Transverse colon (tissue), 4 donors: ENCODE measurements around the gene LRP2. TPM values are rescaled to one million over a fixed set of nuclear protein-coding genes. Genes with fewer than 3 reads are reported as not detected.

Experiments
- DNase-seq: peaks from one replicate; pipeline ENCODE4 v3.0.0-alpha.2; 2019
- H3K27ac ChIP-seq, 4 donors: fragments of 200-600 bp; sonication (generic); 2 replicates each; pipeline ENCODE4 v1.5.1; 2016 to 2018; ENCODE audit warnings: inconsistent platforms in 4 of 4
- H3K27me3 ChIP-seq: fragments of 200-600 bp; sonication (generic); 2 replicates; pipeline ENCODE4 v1.5.1; 2017; ENCODE audit warnings: inconsistent platforms
- H3K36me3 ChIP-seq, 4 donors: fragments of 200-600 bp; sonication (generic); 2 replicates each; pipeline ENCODE4 v1.5.1; 2017 to 2019; ENCODE audit warnings: inconsistent platforms in 4 of 4
- H3K4me1 ChIP-seq, 4 donors: fragments of 200-600 bp; sonication (generic); 2 replicates each; pipeline ENCODE4 v1.5.1; 2017 to 2020; ENCODE audit warnings: inconsistent platforms in 4 of 4
- H3K4me3 ChIP-seq, 4 donors: fragments of 200-600 bp; sonication (generic); 1 replicate in 1 of 4; 2 replicates in 3 of 4; pipeline versions ENCODE4 v1.5.1 to v1.6.1; 2017 to 2019; ENCODE audit warnings: inconsistent platforms in 4 of 4
- H3K9me3 ChIP-seq, 2 donors: fragments of 200-600 bp; sonication (generic); 2 replicates each; pipeline ENCODE4 v1.5.1; 2017 to 2019; ENCODE audit warnings: inconsistent platforms in 2 of 2
- EP300 ChIP-seq: sonication (generic); formaldehyde crosslinking; IDR thresholded peaks from one replicate; pipeline ENCODE4 v1.6.1; 2017; ENCODE audit warnings: antibody characterized with exemption, low read depth
- POLR2A ChIP-seq: fragments of 450-650 bp; IDR thresholded peaks from one replicate; pipeline ENCODE4 v1.6.1; 2016; ENCODE audit warnings: antibody characterized with exemption, mild to moderate bottlenecking, moderate library complexity
- POLR2AphosphoS5 ChIP-seq, 3 donors: sonication (generic); formaldehyde crosslinking; IDR thresholded peaks; one replicate each; pipeline ENCODE4 v1.6.1; 2016; ENCODE audit warnings: antibody characterized with exemption in 3 of 3
- WGBS, 2 donors: methylation state at CpG; one replicate each; pipeline ENCODE4 v1.1.5; 2018; ENCODE audit warnings: low coverage in 1 of 2; 5-methylcytosine and 5-hydroxymethylcytosine counted together
- in situ Hi-C, 4 donors: fragments of 200-750 bp; cut with MboI; loops; one replicate each; pipeline versions ENCODE4 v1.15.0 to v1.15.1; 2017; ENCODE audit warnings: low sequenced_read_pairs in 3 of 4, low pct_ligation_motif_present in 1 of 4, low pct_unique_long_range_greater_than_20kb in 1 of 4
- intact Hi-C: fragments of 100-400 bp; cut with DNase I; formaldehyde crosslinking; loops from one replicate; pipeline ENCODE4 v1.15.1; 2023; ENCODE audit warnings: low total_unique reads
- total RNA-seq, 4 donors: library from RNA; depleted of rRNA; stranded (reverse); fragments of >200 nt; gene quantifications; one replicate each; pipeline ENCODE4 v1.1.0, GENCODE V29; 2016
- TF ChIP-seq, protein P1 (sequence below), 5 experiments: fragments of 200-600 bp in 3 of 5; fragments of 450-650 bp in 2 of 5; sonication (generic) in 3 of 5; IDR thresholded peaks; 1 replicate in 2 of 5; 2 replicates in 3 of 5; pipeline ENCODE4 v1.5.1; 2016 to 2017; ENCODE audit warnings: antibody characterized with exemption in 5 of 5, inconsistent platforms in 3 of 5, mild to moderate bottlenecking in 2 of 5, moderate library complexity in 1 of 5

The LRP2 gene
- total RNA-seq, 4 donors from 2014 or later, result not detected

DNA sequence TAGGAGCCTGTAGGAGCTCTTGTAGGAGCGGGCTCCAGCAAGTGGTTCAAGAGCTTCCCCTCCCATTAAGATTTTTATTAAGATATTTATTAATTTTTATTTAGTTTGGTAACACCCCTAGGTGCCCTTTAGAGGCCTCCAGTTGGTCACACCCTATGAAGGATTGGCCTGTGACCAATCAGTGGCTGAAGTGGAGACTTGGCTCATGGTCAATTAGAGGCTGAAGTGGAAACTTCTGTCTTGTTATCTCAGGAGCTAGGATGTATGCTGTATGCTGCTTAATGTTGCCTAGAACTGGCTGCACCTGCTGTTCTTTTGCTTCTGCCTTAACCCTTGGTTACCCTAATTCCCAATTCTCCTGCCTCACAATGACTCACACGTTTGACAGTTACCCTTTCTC, 244.3 kb downstream of the LRP2 start:
- no peaks in the 10 kb centered on the region for H3K9me3 ChIP-seq
- peaks cover 2% of the 10 kb centered on the region for H3K27me3 ChIP-seq
- no peaks in the 10 kb centered on the region for H3K36me3 ChIP-seq
- intact Hi-C loops (loop anchor here (10.0 kb wide), 1 partner anchor 153 kb away; no protein-coding TSS in a partner anchor), in situ Hi-C loops (no loop called here)
- DNase-seq, result no peak
- H3K4me1 ChIP-seq, result no peaks in the 10 kb centered on the region
- no peak overlapping the region for H3K27ac ChIP-seq
- 54 to 68% methylated on average over 2 of the region's 2 CpGs for WGBS, 2 donors
- H3K4me3 ChIP-seq, result no peak overlapping the region
- TF ChIP-seq POLR2AphosphoS5 (IDR thresholded peaks at IDR 0.05) (no peak), POLR2A (no peak), EP300 (no peak)
- TF ChIP-seq, protein P1, sequence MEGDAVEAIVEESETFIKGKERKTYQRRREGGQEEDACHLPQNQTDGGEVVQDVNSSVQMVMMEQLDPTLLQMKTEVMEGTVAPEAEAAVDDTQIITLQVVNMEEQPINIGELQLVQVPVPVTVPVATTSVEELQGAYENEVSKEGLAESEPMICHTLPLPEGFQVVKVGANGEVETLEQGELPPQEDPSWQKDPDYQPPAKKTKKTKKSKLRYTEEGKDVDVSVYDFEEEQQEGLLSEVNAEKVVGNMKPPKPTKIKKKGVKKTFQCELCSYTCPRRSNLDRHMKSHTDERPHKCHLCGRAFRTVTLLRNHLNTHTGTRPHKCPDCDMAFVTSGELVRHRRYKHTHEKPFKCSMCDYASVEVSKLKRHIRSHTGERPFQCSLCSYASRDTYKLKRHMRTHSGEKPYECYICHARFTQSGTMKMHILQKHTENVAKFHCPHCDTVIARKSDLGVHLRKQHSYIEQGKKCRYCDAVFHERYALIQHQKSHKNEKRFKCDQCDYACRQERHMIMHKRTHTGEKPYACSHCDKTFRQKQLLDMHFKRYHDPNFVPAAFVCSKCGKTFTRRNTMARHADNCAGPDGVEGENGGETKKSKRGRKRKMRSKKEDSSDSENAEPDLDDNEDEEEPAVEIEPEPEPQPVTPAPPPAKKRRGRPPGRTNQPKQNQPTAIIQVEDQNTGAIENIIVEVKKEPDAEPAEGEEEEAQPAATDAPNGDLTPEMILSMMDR (IDR thresholded peaks at IDR 0.05), result no peak

DNA sequence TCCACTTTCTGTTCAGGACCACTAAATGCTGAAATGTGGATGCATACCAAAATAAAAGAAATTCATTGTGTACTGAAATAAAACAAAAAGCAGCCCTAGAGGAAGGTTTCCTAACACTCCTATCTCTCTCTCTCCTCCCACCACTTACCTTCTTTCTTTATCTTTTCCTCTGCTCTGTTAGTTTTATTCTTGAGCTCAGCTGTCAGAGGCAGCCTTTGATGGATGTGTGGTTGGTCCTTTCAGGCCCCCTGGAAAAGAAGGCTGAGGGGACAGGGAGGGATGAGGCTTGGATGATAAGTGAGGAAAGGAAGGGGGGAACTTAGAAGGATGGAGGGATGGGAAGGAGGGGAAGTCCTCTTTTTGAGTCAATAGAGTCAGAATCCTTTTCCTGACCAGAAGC, 245.3 kb downstream of the LRP2 start:
- in situ Hi-C loops, result no loop called here
- intact Hi-C loops, result loop anchor here (10.0 kb wide), 1 partner anchor 152 kb away; no protein-coding TSS in a partner anchor
- no peak for DNase-seq
- Histone ChIP-seq H3K27ac (no peak overlapping the region), H3K4me1 (no peaks in the 10 kb centered on the region), H3K36me3 (no peaks in the 10 kb centered on the region), H3K27me3 (no peaks in the 10 kb centered on the region), H3K9me3 (no peaks in the 10 kb centered on the region), H3K4me3 (no peak overlapping the region)
- TF ChIP-seq POLR2A (no peak), POLR2AphosphoS5 (IDR thresholded peaks at IDR 0.05) (no peak), EP300 (no peak)
- TF ChIP-seq, protein P1 (IDR thresholded peaks at IDR 0.05), result no peak

DNA sequence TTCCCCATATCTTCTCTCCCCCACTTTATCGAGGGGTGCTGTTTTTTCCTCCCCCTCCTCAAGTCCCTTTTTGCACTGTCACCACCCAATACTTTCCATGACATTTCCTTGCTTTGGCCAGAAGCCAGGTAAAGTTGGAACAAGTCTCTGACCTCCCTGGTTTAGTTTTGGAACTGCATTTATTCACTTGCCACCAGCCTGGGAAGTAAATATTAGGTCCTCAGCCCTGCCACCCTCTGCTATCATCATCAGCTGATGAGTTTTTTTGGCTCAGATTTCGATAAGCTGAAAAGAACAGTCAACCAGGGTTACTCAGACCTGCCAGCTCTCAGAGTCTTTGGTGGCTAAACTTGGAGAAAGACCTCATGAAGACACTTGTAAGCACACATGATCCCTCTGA, 246.0 kb downstream of the LRP2 start:
- WGBS, 2 donors, result 37% methylated on average over 2 of the region's 2 CpGs; no CpG with 5 or more reads in 1 of the 2 donors

DNA sequence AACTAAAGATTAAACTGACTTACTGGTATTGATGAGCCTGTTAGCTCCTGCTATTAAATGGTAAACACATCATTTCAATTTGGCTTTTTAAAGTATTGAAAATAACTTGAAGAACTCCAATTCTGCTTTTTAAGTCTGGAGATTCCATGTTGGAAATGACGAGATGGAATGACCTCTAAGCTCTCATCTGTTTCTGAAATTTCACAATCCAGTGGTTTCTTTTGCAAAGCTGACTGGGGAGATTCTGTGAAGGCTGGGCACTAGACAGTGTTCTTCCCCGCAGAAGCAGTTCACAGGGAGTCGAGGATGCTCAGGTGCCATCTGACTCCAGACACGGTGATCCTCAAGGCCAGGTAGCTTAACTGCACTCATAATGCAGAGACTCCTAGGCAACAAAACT, 248.3 kb downstream of the LRP2 start:
- in situ Hi-C loops, result no loop called here
- TF ChIP-seq EP300 (no peak), POLR2A (no peak), POLR2AphosphoS5 (IDR thresholded peaks at IDR 0.05) (no peak)
- TF ChIP-seq, protein P1 (IDR thresholded peaks at IDR 0.05), result no peak
- 70 to 93% methylated on average over 1 to 4 of the region's 4 CpGs for WGBS, 2 donors
- no peak overlapping the region for H3K4me3 ChIP-seq
- no peak overlapping the region for H3K27ac ChIP-seq
- intact Hi-C loops, result loop anchor here (10.0 kb wide), 1 partner anchor 149 kb away; no protein-coding TSS in a partner anchor
- peaks cover 4% of the 10 kb centered on the region for H3K27me3 ChIP-seq
- DNase-seq, result no peak
- H3K9me3 ChIP-seq, result no peaks in the 10 kb centered on the region
- H3K36me3 ChIP-seq, result no peaks in the 10 kb centered on the region
- peaks cover 0 to 6% (median 0%) of the 10 kb centered on the region in 4 donors for H3K4me1 ChIP-seq

More for the DNA sequence above, 246.0 kb downstream of the LRP2 start:
- Histone ChIP-seq H3K27me3 (no peaks in the 10 kb centered on the region), H3K4me3 (no peak overlapping the region), H3K36me3 (no peaks in the 10 kb centered on the region), H3K27ac (no peak overlapping the region), H3K9me3 (no peaks in the 10 kb centered on the region), H3K4me1 (no peaks in the 10 kb centered on the region)
- DNase-seq, result no peak
- intact Hi-C loops, result loop anchor here (10.0 kb wide), 1 partner anchor 152 kb away; no protein-coding TSS in a partner anchor
- TF ChIP-seq POLR2AphosphoS5 (IDR thresholded peaks at IDR 0.05), result no peak
- in situ Hi-C loops, result no loop called here

DNA sequence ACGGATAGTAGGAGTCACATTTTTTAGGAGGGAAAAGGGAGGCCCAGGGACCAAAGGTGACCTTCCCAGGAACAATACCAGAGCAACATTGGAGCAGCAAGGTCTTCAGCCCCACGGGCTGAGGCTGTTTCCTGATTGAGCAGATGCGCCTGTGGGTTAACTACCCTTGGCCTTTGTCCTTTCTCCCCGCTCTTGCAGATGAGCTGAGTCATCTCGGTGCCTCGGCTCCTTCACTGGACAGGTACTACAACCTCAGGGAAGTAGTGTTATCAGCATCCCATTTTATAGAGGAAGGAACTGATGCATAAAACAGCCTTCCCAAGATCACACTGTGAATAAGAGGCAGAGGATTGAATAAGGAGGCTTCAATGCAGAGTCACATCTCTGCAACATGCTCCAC, 249.5 kb downstream of the LRP2 start:
- no peaks in the 10 kb centered on the region for H3K9me3 ChIP-seq
- H3K36me3 ChIP-seq, result no peaks in the 10 kb centered on the region
- no peak for DNase-seq
- H3K27ac ChIP-seq, result no peak overlapping the region
- intact Hi-C loops (loop anchor here (10.0 kb wide), 1 partner anchor 148 kb away; no protein-coding TSS in a partner anchor), in situ Hi-C loops (no loop called here)
- no peak overlapping the region for H3K4me3 ChIP-seq
- TF ChIP-seq, protein P1 (IDR thresholded peaks at IDR 0.05), result no peak
- TF ChIP-seq EP300 (no peak), POLR2AphosphoS5 (IDR thresholded peaks at IDR 0.05) (no peak), POLR2A (no peak)
- peaks cover 0 to 6% (median 0%) of the 10 kb centered on the region in 4 donors for H3K4me1 ChIP-seq
- WGBS, 2 donors, result 78% methylated on average over 6 of the region's 6 CpGs; no CpG with 5 or more reads in 1 of the 2 donors
- peaks cover 4% of the 10 kb centered on the region for H3K27me3 ChIP-seq
